WTC11 (cell line): ENCODE results near the gene ISM1.

ENCODE experiments used
- MAX ChIP-seq: sonication (generic); formaldehyde crosslinking; IDR thresholded peaks from 2 replicates; pipeline ENCODE4 v1.8.0; 2022; ENCODE audit warnings: mild to moderate bottlenecking, missing genetic modification reagents
- RORB ChIP-seq: fragments of 250-450 bp; sonication (Bioruptor Pico); IDR thresholded peaks from 2 replicates; pipeline ENCODE4 v1.9.0; 2021; ENCODE audit warnings: mild to moderate bottlenecking
- USF2 ChIP-seq: sonication (generic); formaldehyde crosslinking; IDR thresholded peaks from 2 replicates; pipeline ENCODE4 v1.8.1; 2023; ENCODE audit warnings: mild to moderate bottlenecking, missing genetic modification reagents, moderate library complexity

DNA sequence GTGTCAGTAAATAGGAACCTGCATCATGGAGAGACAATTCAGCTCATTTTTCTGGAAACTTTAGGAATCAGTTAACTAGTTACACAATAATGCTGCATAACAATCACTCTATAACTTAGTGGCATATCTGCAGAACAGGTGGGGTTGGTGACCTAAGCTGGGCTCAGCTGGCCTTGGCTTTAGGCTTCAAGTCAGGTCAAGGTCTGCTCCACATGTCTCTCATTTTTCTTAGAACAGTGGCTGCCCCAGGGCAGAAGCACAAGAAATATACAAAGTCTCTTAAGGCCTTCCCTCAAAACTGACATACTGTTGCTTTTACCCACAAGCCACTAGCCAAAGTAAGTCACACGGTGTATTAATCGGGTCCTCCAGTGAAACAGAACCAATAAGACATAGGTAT is 14.1 kb upstream of the ISM1 start:
- TF ChIP-seq RORB (CRISPR knock-in tag) (no peak), MAX (CRISPR knock-in tag) (no peak), USF2 (CRISPR knock-in tag) (no peak)
